NCI-H226 (cell line): Measurements from ENCODE around the gene NRDC.
"Not testable (repeated sequence)": the region's sequence is repeated elsewhere in the genome, so short reads cannot be mapped to it uniquely, and the experiment has no call there.

Experiments used
- DNase-seq: peaks from one replicate; pipeline ENCODE4 v3.0.0-alpha.2; 2015

Gene NRDC

DNA sequence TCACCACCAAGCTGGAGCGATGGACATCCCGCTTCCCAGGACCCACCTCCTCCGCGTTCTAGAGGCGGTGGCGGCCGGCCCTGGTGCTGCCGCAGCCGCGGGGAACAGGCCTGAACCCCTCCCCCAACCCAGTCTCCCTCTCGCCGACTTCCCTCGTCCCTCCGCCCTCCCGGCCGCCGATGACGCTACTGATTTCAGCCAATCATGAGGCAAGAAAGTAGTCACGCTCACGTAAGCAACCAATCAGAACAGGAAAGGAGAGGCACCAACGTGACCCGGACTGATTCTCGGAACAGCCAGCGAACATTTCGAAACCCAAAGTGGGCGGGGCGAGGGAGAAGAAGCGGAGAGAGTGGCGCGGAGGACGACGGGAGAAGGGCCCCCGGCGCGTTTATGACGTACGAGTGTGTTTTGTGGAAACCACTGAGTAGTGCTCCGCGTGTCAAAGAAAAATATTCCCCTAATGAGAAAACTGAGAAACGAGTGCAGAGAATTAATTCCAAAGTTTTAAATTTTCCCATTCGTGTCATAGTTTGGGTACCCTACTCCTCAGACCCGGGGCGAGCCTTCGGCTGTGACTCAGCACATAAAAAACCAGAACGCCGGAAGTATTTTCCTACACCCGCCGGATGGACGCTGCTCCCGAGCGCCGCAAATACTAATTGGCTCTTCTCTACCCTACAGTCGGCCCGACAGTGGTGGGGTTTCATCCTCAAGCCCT is at the start of gene NRDC:
NRDC (minus strand) TSS at position 112 of the 721 bp plus-strand sequence. CDS start 112 bp downstream, outside the sequence.
- DNase-seq = peak; percentile 99

GRCh38 chr1:51927029-51927428 is 48.5 kb upstream of the NRDC start:
- DNase-seq = no peak

- peak; percentile 53 for DNase-seq
Measured at GRCh38 chr1:51926171-51926812, 47.8 kb upstream of the NRDC start.

DNA sequence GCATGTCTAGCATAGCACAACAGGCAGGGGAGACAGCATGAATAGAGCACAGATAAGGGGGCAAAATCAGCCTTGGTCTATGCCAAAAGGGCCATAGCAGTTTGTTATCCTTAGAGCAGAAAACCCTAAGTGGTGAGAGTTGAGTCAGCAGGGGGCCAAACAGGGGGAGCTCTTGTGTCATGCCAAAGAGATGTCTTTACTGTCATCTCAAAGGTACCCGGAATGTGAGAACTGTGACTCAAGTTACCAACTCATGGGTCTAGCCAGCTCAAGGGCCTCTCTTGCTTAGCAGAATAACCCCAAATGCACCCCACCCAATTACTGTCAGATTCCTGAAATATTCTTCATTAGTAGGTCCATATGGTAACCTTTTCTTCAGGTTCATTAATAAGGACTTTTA is 45.9 kb upstream of the NRDC start:
- DNase-seq = no peak

DNA sequence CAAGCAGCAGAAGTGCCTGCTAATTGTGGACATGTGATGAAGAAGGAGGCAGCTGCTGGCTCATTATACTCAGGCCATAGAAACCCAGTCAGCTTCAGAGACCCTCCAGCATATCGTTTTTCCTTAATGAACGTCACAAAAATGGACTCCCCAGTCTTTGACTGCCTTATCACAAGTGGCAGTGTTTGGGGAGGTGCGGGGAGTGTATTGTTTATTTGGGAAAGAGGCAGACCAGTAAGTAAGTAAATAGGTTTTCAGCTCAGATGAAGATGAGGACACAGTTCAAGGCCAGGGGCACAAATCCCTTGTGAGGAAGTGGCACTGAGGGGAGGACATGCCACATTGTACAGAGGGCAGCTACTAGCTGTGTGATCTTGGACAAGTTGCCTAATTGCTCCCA is 43.5 kb upstream of the NRDC start:
- DNase-seq = no peak

DNA sequence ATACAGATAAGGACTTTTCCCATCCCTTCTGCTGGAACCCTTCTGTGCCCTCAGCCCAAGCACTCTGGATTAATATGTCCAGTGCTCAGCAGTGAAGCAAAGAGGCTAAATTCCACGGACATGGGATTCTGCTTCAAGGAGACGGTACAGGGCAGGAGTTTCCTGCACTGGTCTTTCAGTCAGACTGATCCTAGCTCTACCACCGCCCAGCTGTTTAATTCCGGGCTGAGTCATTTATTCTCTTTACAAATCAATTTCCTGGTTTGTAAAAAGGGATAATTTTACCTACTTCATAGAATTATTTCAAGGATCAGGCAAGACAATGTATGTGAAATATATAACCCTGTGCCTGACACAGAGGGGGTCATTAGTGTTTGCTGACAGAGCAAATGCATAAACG is 41.6 kb upstream of the NRDC start:
- DNase-seq = no peak

- DNase-seq = no peak
Measured at GRCh38 chr1:51919684-51920083, 41.2 kb upstream of the NRDC start.

DNA sequence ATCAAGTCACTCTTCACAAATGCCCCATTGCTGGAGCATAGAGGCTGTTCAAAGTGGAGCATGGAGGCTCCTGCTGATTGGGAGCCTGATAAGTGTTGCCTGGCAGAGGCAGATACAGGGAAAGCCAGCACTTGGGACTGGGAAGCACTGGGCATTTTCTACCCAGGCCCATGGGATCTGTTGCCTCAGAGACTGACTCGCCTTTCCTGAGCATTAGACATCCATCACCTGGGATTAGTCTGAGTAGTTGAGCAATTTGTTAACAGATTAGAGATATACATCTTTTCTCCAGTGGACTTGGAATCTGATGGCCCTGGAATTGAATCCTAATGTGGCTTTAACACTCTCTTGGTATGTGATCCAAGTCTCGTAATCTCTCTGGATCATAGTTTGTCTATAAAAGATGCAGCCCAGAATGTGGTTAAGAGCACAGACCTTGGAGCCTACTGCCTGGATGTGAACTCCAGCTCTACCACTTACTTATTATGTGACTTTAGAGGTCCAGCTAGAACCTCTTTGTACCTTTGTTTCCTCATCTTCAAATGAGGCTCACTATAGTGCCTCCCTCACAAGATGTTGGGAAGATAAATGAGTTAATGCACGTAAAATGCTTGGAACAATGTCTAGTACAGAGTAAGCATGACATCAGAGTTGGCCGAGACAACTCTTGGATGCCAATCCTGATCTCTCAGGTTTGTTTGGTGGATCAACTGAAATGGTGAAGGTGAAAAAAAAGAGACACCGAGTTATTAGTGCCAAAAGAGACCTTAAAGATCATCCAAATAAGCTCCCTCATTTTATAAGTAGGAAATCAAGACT is 38.3 kb upstream of the NRDC start:
- DNase-seq = peak; percentile 72

DNA sequence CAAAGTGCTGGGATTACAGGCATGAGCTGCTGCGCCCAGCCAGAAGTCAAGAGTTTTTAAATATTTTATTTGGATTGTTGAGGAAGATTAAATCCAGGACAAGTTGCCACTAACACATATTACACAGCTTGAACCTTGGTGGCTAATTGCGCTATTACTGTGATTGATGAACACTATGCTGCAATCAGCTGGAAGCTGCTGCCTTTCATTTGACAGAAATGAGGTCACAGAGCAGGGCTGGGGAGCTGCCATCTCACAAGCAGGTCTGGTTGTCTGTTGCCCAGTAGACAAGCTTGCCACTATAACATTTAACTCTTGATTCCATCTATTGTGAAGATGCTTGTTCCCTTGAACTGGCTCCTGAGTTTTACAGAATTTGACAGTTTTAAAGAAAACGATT is 37.4 kb upstream of the NRDC start:
- no peak for DNase-seq

- DNase-seq = no peak
Measured at GRCh38 chr1:51912881-51913280, 34.4 kb upstream of the NRDC start.

DNA sequence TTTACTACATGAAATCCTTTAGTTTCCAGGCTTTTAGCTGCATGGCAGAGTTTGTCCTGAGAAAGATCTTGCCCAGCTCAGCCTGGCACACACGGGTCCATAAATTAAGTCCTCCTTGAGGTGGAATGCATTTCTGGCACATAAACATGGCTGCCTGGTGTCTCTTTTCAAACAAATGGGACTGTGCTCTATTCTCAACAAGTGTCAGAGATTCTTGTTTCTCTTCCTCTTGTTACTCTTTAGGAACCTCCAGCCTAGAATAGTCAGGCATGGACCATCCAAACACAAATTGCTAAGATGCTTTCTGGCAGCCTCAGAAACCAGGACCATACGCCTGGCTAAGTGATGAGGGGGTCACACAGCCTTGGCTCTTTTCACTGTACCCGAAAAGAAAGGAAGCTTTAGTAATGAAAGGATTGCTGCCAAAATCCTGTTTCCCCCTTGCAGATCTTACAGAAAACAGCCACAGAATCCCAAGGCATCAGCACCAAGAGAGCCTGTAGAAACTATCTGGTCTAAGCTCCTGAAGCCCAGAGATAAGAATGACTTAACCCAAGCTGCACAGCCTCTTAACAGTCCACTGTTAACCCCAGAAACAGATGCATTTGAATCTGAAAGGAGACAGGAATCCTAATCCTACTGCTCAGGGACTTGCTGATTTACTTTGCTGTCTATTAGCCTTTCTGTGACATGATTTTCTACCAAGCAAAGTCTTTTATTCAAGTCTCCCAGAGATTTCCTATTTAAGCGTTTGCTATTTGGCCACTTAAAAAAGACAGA is 31.9 kb upstream of the NRDC start:
- DNase-seq = no peak

DNA sequence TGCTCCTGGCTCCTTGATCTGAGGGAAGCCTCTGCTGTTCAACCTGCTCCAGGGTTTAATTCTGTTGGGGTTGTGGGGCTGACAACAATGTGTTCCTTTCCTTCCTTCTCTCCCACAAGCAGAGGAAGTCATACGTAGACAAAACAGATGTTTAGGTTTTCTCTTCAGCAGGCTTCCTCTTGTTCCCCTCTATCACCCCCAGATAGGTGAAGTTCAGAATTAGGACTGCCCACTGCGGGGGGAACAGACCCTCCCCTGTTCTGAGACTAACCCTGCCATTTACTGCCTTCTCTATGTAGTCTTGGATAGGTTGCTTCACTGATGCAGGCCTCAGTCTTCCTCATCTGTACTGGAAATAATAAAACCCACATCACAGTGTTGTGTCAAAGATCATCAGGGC is 30.0 kb upstream of the NRDC start:
- no peak for DNase-seq

DNA sequence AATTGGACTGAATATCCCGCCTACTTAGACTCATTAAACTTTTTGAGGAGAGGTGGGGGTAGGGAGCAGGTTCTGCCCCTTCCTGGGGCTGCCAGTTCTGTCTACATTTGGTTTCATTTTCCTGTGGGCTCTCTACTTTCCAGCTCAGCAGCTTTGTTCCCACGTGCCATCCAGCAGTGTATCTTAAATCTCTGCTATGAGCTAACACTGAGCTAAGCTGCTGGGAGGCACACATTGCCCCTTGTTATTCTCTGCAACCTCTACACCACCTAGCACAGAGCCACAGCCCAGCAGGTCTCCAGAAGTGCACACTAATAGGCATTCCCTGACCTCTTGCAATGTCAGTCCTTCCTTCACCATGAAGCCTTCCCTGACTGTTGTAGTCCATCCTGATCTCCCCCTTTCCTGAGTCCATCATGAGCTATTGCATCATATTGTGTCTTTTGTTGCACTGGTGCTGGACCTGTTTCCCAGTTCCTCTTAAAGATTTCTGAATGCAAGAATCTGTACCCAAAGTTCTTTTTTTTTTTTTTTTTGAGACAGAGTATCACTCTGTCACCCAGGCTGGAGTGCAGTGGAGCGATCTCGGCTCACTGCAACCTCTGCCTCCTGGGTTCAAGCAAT is 28.7 kb upstream of the NRDC start:
- no peak for DNase-seq

DNA sequence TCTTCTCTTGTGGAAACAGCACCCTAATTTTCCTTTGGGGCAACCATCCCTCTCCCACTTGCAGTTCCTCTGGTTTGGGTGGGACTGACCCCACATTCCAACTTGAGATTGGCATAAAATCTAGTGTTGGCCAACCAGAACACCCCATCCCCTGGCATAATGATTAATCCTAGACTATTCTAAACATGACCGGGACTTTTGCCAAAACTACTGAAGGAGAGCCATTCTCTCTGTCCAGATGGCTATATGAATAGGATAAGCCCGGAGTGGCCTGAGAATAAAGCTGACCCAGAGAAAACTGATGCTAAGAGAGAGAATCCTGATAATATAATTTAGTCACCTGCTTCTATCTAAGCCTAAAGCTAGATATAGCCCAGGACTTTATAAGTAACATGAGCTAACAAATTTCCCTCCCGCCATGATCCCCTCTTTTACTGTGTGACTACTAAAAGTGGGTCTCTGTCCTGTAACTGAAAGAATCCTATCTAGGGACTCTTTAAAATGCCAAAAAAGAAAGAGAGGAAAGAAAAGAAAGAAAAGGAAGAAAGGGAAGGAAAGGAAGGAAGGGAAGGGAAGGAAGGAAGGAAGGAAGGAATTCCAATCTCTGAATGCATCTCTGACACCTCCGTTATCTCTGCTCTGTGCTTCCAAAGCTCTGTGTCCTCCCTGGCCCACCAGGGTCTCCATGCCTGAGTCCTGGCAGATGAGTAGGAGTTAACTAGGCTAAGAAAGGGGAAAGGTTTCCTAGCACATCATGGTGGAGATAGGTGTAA is 28.0 kb upstream of the NRDC start:
- DNase-seq = peak; percentile 72

- DNase-seq = no peak
Measured at GRCh38 chr1:51902456-51902855, 23.9 kb upstream of the NRDC start.

- DNase-seq = no peak
Measured at GRCh38 chr1:51901151-51901550, 22.6 kb upstream of the NRDC start.

DNA sequence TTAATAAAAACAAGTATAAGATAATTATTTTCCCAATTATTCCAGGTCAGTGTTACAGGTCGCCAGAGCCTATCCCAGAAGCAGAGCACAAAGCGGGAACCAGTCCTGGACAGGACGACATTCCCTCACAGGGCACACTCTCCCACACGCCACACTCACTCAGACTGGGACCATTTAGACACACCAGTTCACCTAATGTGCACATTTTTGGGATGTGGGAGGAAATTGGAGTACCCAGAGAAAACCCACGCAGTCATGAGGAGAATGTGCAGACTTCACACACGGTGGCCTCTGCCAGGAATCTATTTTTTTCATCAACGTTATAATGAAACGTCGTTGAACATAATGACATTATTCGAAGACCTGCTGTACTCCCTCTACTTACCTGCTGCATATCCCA is 20.5 kb upstream of the NRDC start:
- no peak for DNase-seq

GRCh38 chr1:51898090-51898734 is 19.7 kb upstream of the NRDC start:
- peak; percentile 96 for DNase-seq

DNA sequence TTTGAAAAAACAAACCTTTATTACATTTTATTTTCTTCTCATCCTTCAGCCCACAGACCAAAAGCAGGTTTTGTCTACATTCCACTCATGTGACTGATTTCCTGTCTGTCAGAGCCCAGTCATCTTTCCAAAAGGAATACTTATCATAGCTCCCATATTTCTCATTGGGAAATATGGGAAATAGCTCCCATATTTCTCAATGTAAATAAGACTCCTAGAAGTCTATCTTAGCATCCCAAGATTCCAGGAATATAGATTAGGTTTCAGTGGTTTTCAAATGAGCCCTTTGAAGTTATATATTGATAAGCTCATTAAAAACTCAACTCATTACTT is 19.1 kb upstream of the NRDC start:
- peak; percentile 90 for DNase-seq

- not testable (repeated sequence) for DNase-seq
Measured at GRCh38 chr1:51894748-51895147, 16.2 kb upstream of the NRDC start.

GRCh38 chr1:51878308-51878615 is 265 bp downstream of the NRDC start:
- DNase-seq = no peak
